ENCODE measurements around the gene ARHGAP26. TPM values are rescaled to one million over a fixed set of nuclear protein-coding genes. Genes with fewer than 3 reads are reported as not detected.

ARHGAP26 gene
- total and polyA plus RNA-seq, 2 donors (not counting 3 experiments of a cell fraction or from before 2014, with no cell fraction given): 3.1 to 16.2 TPM

DNA sequence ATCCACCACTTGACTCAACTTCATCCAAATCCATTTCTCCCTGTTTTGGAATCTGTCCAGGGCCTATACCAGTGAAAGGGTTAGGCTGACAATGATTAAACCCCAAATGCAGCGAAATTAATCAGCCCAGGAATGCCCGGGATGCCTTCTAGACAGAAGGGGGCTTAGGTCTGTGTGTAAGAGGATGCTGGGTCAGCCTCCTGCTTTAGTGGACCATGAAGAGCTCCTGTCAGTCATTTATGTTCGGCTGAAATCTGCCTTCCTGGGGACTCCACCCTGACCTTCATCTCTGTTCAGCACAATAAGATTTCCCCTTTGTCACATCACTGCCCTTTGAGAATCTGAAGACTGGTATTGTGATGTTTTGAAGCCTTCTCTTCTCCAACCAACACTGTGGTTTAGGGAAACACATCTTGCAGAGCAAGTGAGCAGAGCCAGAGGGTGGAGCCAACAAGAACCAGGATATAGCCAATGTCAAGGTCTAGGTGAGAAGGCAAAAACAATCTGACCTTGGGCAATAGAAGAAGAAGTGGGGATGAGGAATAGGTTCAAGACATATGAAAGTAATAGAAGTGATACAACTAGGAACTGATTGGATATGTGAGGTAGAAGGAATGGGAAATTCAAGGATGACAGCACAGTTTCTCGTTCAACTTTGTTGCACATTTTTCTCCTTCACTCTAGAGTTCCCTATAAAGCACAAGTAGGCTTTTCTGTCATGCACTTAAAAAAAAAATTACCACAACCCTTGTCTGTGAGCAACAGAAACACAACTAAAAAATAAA is 234.4 kb downstream of the ARHGAP26 start:
- Histone ChIP-seq H3K36me3 (ENCODE audit: control insufficient read depth in 2 of 2, extremely low read depth in 1 of 2, insufficient read depth in 2 of 2, low read length in 2 of 2) (no peaks in the 10 kb centered on the region), H2AFZ (ENCODE audit: low read depth, low read length) (no peak overlapping the region), H3K9me1 (replicated peaks; ENCODE audit: control insufficient read depth, extremely low read depth, insufficient read depth, low read length) (no peaks in the 10 kb centered on the region), H3K27me3 (ENCODE audit: control insufficient read depth in 2 of 2, insufficient read depth in 2 of 2, low read length in 2 of 2) (no peaks in the 10 kb centered on the region), H3K9me3 (replicated peaks; ENCODE audit: control insufficient read depth, insufficient read depth, low read length) (no peaks in the 10 kb centered on the region), H3K27ac (ENCODE audit: insufficient read depth, low read depth, low read length) (no peak overlapping the region), H3K4me1 (ENCODE audit: control insufficient read depth, extremely low read depth, insufficient read depth, low read length) (peaks cover 25% of the 10 kb centered on the region), H3K4me2 (ENCODE audit: insufficient read depth, low read length) (no peak overlapping the region), H4K20me1 (replicated peaks; ENCODE audit: control insufficient read depth, extremely low read depth, insufficient read depth, low read length) (no peaks in the 10 kb centered on the region), H3K4me3 (replicated peaks in 1 of 3; ENCODE audit: insufficient read depth in 1 of 3, low read depth in 1 of 3, low read length in 3 of 3) (no peak overlapping the region), H3K9ac (replicated peaks; ENCODE audit: extremely low read depth, insufficient read depth, low read length) (no peak overlapping the region), H3K79me2 (ENCODE audit: control insufficient read depth, insufficient read depth, low read length) (no peaks in the 10 kb centered on the region)
- dilution Hi-C loops (cut with MboI; ENCODE audit: extremely low pct_ligation_motif_present, low sequenced_read_pairs): no loop called here
- TF ChIP-seq MYC (IDR thresholded peaks at IDR 0.05; ENCODE audit: low read depth, low read length) (no peak), GATA2 (IDR thresholded peaks at IDR 0.05; ENCODE audit: insufficient read depth, insufficient read length, low read depth, low read length) (no peak), MAX (IDR thresholded peaks at IDR 0.05; ENCODE audit: insufficient read depth, insufficient read length) (no peak), POLR2A (IDR thresholded peaks at IDR 0.05; ENCODE audit: low read depth, low read length) (no peak), POLR2AphosphoS5 (IDR thresholded peaks at IDR 0.05; ENCODE audit: insufficient read depth, low read depth, low read length) (no peak), EZH2 (IDR thresholded peaks at IDR 0.05; ENCODE audit: borderline replicate concordance, low read depth, low read length, severe bottlenecking) (no peak), FOS (IDR thresholded peaks at IDR 0.05; ENCODE audit: borderline replicate concordance, insufficient read depth, low read length) (no peak), JUN (IDR thresholded peaks at IDR 0.05; ENCODE audit: borderline replicate concordance, insufficient read depth, insufficient read length, low read depth) (no peak)
- TF ChIP-seq, protein P1, sequence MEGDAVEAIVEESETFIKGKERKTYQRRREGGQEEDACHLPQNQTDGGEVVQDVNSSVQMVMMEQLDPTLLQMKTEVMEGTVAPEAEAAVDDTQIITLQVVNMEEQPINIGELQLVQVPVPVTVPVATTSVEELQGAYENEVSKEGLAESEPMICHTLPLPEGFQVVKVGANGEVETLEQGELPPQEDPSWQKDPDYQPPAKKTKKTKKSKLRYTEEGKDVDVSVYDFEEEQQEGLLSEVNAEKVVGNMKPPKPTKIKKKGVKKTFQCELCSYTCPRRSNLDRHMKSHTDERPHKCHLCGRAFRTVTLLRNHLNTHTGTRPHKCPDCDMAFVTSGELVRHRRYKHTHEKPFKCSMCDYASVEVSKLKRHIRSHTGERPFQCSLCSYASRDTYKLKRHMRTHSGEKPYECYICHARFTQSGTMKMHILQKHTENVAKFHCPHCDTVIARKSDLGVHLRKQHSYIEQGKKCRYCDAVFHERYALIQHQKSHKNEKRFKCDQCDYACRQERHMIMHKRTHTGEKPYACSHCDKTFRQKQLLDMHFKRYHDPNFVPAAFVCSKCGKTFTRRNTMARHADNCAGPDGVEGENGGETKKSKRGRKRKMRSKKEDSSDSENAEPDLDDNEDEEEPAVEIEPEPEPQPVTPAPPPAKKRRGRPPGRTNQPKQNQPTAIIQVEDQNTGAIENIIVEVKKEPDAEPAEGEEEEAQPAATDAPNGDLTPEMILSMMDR (IDR thresholded peaks at IDR 0.05; ENCODE audit: extremely low read depth in 1 of 2, insufficient read depth in 1 of 2, low read depth in 1 of 2, low read length in 2 of 2): no peak
- FAIRE-seq (no peak), DNase-seq (ENCODE audit: low read depth, low spot score) (no peak)
- intact Hi-C loops (cut with micrococcal nuclease): loop anchor here (5.0 to 10.0 kb wide), 2 partner anchors 67 to 580 kb away; no protein-coding TSS in a partner anchor
- ChIA-PET CTCF (interaction anchor here (2.8 kb wide), 1 partner anchor 1138 kb away, joined by 8 read pairs; no protein-coding TSS in a partner anchor), POLR2A (no interaction called here)
- BruUV-seq (replicated peaks): no TSS peak
